ENCODE results near the gene MYL9.

Gene MYL9

DNA sequence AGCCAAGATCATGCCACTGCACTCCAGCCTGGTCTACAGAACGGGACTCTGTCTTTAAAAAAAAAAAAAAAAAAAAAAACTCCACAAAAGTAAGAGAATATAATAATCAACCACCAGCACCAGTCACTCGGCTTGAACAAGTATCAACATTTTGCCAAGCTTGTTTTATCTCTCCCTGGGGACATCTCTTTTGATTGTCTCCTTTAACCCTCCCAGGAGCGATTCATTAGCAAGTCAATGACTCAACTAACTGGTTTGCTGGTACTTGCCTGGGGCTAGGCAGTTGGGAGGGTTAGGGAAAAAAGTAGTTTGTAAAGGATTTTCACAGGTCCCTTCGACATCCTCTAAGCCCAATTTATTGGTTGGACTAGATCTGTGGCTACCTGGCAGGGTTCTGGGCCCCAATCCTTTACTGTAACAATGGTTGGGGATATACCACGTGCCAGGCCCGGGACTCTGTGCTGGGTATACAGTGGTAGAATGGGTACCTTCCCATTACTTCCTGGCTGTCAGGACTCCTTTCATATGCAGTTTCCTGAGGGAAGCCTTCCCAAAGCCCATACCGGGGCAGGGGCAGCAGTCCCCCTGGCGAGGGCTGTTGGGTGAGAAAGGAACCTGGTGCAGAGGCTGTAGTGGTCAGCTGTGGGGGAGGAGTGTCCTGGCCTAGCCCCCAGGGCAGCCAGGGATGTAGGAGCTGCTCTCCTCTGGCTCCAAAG lies 44.2 kb downstream of the MYL9 start:
- peak; percentile 75 for DNase-seq

DNA sequence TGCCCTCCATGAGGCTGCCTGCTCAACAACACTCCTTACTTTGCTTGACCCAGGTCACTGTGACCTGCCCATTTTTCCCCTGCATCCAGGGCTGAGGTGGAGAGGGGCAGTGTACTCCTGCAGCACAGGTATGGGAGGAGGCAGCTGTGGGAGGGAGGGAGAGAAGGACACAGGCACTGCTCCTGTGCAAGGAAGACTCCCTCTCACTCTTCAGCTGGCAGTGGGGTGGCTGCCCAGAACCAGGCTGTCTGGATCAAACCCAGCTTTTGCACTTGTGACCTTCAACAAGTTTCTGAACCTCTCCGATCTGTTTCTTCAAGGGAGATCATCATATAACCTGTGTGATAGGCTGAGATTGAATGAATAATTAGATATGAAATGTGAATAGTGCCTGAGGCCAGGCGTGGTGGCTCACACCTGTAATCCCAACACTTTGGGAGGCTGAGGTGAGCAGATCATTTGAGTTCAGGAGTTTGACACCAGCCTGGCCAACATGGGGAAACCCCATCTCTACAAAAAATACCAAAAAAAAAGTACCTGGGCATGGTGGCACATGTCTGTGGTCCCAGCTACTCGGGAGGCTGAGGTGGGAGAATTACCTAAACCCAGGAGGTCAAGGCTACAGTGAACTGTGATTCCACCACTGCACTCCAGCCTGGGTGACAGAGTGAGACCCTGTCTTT lies 46.2 kb downstream of the MYL9 start:
- DNase-seq = no peak

DNA sequence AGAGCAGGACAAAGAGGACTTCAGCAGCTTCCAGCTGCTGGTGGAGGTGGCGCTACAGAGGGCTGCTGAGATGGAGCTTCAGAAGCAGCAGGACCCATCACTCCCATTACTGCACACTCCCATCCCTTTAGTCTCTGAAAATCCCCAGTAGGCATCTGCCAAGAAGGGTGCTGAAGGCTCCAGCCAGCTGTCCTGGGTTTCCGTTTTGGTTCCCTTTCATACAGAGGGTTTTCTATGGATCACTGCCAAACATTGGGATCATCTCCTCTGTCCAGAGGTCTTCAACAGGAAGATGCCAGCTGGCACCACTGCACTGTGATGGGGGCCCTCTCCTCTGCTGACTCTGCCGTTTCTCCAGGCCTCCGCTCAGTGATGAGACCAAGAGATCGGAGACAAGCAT lies 50.0 kb downstream of the MYL9 start:
- no peak for DNase-seq

DNA sequence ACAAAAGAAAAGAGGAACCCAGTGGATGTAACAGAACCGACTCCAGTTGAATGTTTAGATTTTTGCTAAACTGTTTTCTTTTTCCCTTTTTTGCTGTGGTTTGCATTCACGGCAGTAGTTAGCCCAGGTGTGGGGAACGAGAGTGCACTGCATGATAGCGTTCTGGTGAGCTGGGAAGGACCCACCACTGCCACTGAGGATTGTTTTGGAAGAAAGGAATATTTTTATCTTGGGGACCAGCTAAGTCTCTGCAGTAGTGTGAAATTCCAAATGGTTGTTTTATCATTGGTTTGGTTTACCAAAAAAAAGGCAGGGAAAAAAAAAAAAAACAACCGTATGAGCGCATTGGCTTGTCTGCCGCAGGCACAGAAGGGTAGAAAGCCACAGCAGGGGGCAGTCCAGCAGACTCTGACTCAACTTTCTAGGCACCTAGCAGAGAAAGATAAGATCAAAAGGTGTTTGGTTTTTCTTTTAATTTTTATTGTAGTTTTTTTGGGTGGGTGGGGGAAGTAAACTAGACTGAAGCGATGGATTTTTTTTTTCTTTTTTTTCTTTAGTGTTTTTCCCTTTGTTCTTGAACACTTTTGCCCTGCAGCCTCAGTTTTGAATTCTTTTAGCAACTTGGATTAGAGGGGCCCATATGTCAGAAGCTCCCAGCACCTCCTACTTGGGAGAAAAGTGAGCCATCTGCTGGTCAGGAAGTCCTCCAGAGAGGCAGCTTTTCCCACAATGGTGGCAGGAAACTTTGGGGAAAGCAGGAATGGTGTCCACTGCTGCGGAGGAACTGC lies 50.7 kb downstream of the MYL9 start:
- peak; percentile 50 for DNase-seq

DNA sequence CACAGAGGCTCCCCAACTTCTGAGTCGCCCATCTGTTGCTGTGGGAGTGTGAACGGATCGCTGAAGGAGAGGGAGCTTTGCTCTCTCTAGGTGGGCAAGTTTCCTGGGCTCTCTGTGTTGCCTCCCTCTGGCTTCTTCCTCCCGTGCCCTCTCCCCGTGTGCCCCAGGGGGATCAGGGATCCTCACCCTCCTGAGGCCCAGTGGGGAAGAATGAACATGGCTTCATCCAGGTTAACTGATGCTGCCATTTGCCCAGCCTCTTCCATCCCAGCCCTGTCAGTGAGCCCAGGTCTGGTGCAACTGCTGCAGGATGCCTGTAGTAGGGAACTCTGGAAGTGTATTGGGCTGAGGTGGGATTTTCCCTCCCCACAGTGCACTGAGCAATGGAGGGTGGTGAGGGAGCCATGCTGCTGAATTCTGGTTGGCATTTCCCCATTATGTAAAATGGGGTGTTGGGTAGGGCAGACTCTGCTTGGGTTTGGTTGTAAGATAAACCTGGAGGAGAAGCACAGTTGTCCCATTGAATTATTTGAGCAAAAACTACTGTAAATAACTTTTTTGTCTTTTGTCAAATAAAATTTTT lies 52.1 kb downstream of the MYL9 start:
- DNase-seq = no peak

DNA sequence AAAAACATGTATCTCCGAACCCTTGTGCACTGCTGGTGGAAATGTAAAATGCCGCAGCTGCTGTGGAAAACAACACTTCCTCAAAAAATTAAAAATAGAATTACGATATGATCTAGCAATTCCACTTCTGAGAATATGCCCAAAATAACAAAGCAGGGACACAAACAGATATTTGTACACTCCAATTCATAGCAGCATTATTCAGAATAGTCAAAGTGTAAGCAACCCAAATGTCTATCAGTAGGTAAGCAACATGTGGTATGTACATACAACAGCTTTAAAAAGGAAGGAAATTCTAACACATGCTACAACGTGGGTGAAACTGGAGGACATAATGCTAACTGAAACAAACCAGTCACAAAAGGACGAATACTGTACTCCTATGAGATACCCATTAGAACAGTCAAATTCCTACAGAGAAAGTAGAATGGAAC lies 58.6 kb downstream of the MYL9 start:
- DNase-seq = no peak
